Ovary (tissue), 9 donors: ENCODE results near the gene FKBP2. TPM values are rescaled to one million over a fixed set of nuclear protein-coding genes. Genes with fewer than 3 reads are reported as not detected.

Source experiments
- DNase-seq, 5 donors: peaks; one replicate each; pipeline ENCODE4 v3.0.0-alpha.2; 2019 to 2020
- H3K27ac ChIP-seq, 2 donors: fragments of 200-600 bp; one replicate each; pipeline versions ENCODE4 v1.5.1 to v1.8.0; 2019 to 2022
- H3K27me3 ChIP-seq: fragments of 200-600 bp; one replicate; pipeline ENCODE4 v1.8.0; 2022
- H3K36me3 ChIP-seq: fragments of 200-600 bp; sonication (generic); one replicate; pipeline ENCODE4 v1.5.1; 2019
- H3K4me1 ChIP-seq: one replicate; pipeline ENCODE4 v1.8.1; 2013; ENCODE audit warnings: mild to moderate bottlenecking, moderate library complexity; ENCODE audit not compliant: insufficient read depth
- H3K4me3 ChIP-seq: fragments of 200-600 bp; sonication (generic); one replicate; pipeline ENCODE4 v1.5.1; 2017
- H3K9me3 ChIP-seq, 2 donors: fragments of 200-600 bp in 1 of 2; sonication (generic) in 1 of 2; one replicate each; pipeline versions ENCODE4 v1.5.1 to v1.8.1; 2013 to 2019; ENCODE audit warnings: mild to moderate bottlenecking in 1 of 2, moderate library complexity in 1 of 2
- CTCF ChIP-seq, 3 donors: fragments of 450-650 bp in 2 of 3; fragments of 200-600 bp in 1 of 3; IDR thresholded peaks; one replicate each; pipeline versions ENCODE4 v1.5.1 to v1.8.0; 2016 to 2022; ENCODE audit warnings: antibody characterized with exemption in 3 of 3, mild to moderate bottlenecking in 1 of 3
- EP300 ChIP-seq: sonication (generic); formaldehyde crosslinking; IDR thresholded peaks from one replicate; pipeline ENCODE4 v1.6.1; 2017; ENCODE audit warnings: antibody characterized with exemption
- POLR2A ChIP-seq: fragments of 450-650 bp; IDR thresholded peaks from one replicate; pipeline ENCODE4 v1.6.1; 2017; ENCODE audit warnings: antibody characterized with exemption, mild to moderate bottlenecking, moderate library complexity
- WGBS, 3 donors: extraction: QIAGEN DNeasy Blood & Tissue Kit in 1 of 3; methylation state at CpG; one replicate each; pipeline versions ENCODE4 v1.1.5 to v1.1.7; 2013 to 2017; 5-methylcytosine and 5-hydroxymethylcytosine counted together
- intact Hi-C, 4 donors: fragments of 100-400 bp; cut with DNase I; formaldehyde crosslinking; loops; one replicate each; pipeline versions ENCODE4 v1.11.0 to v1.15.1; 2022 to 2023
- polyA plus RNA-seq, 2 donors: library from polyadenylated mRNA; stranded (reverse); fragments of 200-250 nt in 1 of 2; fragments of 350-450 nt in 1 of 2; fragmentation: Illumina TruSeq in 1 of 2; extraction: RNeasy Lipid Tissue Mini Kit (QIAGEN cat#74804) in 1 of 2; gene quantifications; one replicate each; pipeline ENCODE4 v1.2.3, GENCODE V29; 2013 to 2014
- total RNA-seq, 7 donors: library from RNA; depleted of rRNA in 2 of 7; stranded (reverse); fragments of >200 nt in 2 of 7; fragmentation: NEBNext Ultra II Directional in 3 of 7; extraction: Animal tissue kit (Norgen Biotek cat#: 25700) in 3 of 7; gene quantifications; one replicate each; pipeline versions ENCODE4 v1.1.0 to v1.2.4, GENCODE V29; 2016 to 2023
- donor health status: DM: no; HTN: no; CAD: no; lungs with moderate emphysema.
- donor health status: DM: no; HTN: no; CAD: no.
- donor health status: Bipolar disorder and iron deficiency.
- donor health status: DM: yes; HTN: yes; CAD: no.
- donor health status: DM: no; HTN: no; CAD: no.
- donor health status: DM: yes; HTN: yes; CAD: no.

Gene FKBP2
- total and polyA plus RNA-seq, 9 donors: 25.1 to 132 (median 49.5) TPM

DNA sequence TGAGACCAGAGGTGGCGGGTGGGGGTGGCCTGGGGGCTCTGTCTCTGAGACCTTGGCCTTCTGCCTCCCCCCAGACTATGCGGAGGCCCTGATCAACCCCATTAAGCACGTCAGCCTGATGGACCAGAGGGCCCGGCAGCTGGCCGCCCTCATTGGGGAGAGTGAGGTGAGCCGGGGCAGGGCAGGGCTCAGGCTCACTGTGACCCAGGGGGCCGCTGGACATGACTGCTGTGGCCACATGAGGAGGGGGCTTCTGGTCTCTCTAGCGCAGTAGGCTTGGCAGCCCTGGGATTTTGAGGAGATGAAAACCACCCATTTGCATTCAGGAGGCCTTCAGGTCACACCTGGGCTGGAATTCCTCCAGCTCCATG, 23.0 kb downstream of the FKBP2 start:
- intact Hi-C loops: loop anchor here in 2 of 4 donors (10.0 kb wide), 1 partner anchor 59 kb away; the partner anchor contains the start of gene FERMT3 (in 2 of the 2)
- Histone ChIP-seq H3K27me3 (no peaks in the 10 kb centered on the region), H3K36me3 (no peaks in the 10 kb centered on the region), H3K4me3 (no peak overlapping the region), H3K9me3 (no peaks in the 10 kb centered on the region), H3K4me1 (peaks cover 9% of the 10 kb centered on the region), H3K27ac (no peak overlapping the region)
- no peak for DNase-seq
- TF ChIP-seq POLR2A (no peak), CTCF (IDR thresholded peaks at IDR 0.05) (no peak), EP300 (no peak)
- 83 to 84% (median 83%) methylated on average over 8 of the region's 8 CpGs for WGBS, 3 donors

- Histone ChIP-seq H3K36me3 (no peaks in the 10 kb centered on the region), H3K27ac (no peak overlapping the region), H3K4me3 (no peak overlapping the region), H3K27me3 (no peaks in the 10 kb centered on the region), H3K9me3 (no peaks in the 10 kb centered on the region), H3K4me1 (peaks cover 9% of the 10 kb centered on the region)
- TF ChIP-seq EP300 (no peak), POLR2A (no peak), CTCF (IDR thresholded peaks at IDR 0.05) (no peak)
- DNase-seq: no peak
- WGBS, 3 donors: 82 to 87% (median 85%) methylated on average over 10 of the region's 10 CpGs
- intact Hi-C loops: loop anchor here in 2 of 4 donors (10.0 kb wide), 1 partner anchor 60 kb away; the partner anchor contains the start of gene FERMT3 (in 2 of the 2)
Observed at GRCh38 chr11:64264371-64264852, 23.5 kb downstream of the FKBP2 start.

DNA sequence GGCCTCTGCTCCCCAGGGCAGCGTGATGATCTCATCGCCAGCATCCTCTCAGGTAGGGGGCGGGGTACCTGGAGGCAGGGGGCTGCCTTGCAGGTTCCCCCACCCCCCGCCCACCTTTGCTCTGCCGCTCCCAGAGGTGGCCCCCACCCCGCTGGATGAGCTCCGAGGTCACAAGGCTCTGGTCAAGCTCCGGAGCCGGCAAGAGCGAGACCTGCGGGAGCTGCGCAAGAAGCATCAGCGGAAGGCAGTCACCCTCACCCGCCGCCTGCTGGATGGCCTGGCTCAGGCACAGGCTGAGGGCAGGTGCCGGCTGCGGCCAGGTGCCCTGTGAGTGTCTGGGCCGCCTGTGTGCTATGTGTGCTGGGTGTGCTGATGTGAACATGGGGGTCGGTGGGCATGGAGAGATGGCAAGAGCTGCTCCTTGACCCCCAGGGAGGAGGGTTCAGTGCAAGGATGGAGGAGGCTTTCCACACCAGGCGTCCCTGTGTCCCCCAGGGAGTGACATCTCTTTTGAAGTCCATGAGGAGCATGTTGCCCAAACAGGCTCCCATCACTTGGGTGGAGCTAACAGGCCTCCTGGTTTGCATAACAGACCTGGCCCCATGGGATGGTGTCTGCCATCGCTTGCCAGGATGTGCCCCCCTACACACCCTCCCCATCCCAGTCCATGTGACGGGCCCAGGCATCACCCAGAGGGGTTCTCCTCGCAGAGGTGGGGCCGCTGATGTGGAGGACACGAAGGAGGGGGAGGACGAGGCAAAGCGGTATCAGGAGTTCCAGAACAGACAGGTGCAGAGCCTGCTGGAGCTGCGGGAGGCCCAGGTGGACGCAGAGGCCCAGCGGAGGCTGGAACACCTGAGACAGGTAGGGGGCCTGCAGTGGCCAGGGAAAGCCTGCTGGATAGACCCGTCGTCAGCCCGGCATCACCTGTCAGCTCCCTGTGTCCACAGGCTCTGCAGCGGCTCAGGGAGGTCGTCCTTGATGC, 24.6 kb downstream of the FKBP2 start:
- no peak overlapping the region for H3K27ac ChIP-seq
- H3K36me3 ChIP-seq: no peaks in the 10 kb centered on the region
- TF ChIP-seq EP300: no peak
- TF ChIP-seq POLR2A: no peak
- no peak for TF ChIP-seq CTCF (IDR thresholded peaks at IDR 0.05)
- H3K4me3 ChIP-seq: no peak overlapping the region
- intact Hi-C loops: loop anchor here in 2 of 4 donors (10.0 kb wide), 1 partner anchor 61 kb away; the partner anchor contains the start of gene FERMT3 (in 2 of the 2)
- peaks cover 9% of the 10 kb centered on the region for H3K4me1 ChIP-seq
- no peaks in the 10 kb centered on the region for H3K9me3 ChIP-seq
- peak in 3 of 5 donors; percentile 24 to 50 (median 37) for DNase-seq
- WGBS, 3 donors: 88 to 93% (median 90%) methylated on average over 35 of the region's 35 CpGs
- H3K27me3 ChIP-seq: no peaks in the 10 kb centered on the region

DNA sequence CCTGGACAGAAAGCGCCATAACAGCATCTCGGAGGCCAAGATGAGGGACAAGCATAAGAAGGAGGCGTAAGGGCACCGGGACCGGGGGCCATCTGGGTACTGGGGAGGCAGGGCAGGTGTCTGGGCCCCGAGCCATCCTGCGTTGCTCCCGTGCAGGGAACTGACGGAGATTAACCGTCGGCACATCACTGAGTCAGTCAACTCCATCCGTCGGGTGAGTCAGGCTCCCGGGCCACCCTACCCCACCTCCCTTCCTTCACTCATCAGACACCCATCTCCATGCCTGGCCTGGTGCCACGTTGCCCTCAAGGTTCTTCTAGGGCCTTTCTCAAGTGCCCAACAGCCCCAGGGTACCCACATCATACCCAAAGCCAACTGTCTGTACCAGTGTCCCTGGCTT, 25.4 kb downstream of the FKBP2 start:
- intact Hi-C loops: loop anchor here in 2 of 4 donors (10.0 kb wide), 1 partner anchor 62 kb away; the partner anchor contains the start of gene FERMT3 (in 2 of the 2)
- H3K27me3 ChIP-seq: no peaks in the 10 kb centered on the region
- H3K9me3 ChIP-seq: no peaks in the 10 kb centered on the region
- no peaks in the 10 kb centered on the region for H3K36me3 ChIP-seq
- H3K4me1 ChIP-seq: peaks cover 9% of the 10 kb centered on the region
- 86 to 91% (median 90%) methylated on average over 15 of the region's 15 CpGs for WGBS, 3 donors
- H3K27ac ChIP-seq: no peak overlapping the region
- no peak overlapping the region for H3K4me3 ChIP-seq
- DNase-seq: peak in 3 of 5 donors; percentile 35 to 64 (median 53)
- TF ChIP-seq POLR2A: no peak
- TF ChIP-seq CTCF (IDR thresholded peaks at IDR 0.05): no peak
- no peak for TF ChIP-seq EP300
